Kidney glomerular epithelial cell (primary cell): Measurements from ENCODE around the gene LSM5.

Experiments used
- DNase-seq: peaks from one replicate; lab custom pipeline; 2025; lab: John Stamatoyannopoulos, UW

The LSM5 gene

DNA sequence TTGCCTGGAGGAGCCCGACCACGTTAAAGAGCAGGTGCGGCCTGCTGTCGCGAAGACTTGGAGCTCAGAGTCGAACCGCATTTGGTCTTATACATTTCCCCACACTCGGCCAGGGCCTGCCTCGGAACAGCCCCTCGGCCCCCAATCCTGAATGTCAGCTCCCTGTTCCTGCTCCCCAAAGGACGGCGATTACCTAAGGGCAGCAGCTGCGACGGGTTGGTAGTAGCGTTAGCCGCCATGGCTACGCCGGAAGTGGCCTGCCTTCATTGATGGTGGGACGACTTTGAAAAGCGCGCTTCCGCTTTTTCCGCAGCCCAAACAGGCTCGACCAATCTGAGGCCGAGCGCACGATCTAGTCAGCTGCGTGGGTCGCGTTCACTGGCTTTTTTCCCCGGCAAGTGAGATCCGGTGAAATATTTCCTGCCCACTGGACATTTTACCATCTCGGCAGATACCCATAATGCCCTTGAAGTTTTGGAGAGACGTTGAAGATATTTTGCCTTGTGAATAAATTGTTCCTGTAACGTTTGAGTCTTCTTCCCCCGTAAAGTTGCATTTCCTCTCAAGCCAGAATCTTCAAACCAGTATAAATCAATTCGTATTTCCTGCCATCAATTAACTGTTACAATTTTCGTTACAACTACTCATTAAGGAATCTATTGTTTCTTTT lies at the start of gene LSM5:
LSM5 (minus strand) TSS at position 254 of the 670 bp plus-strand sequence; CDS start at position 239, 15 bp downstream.
- peak; percentile 97 for DNase-seq

DNA sequence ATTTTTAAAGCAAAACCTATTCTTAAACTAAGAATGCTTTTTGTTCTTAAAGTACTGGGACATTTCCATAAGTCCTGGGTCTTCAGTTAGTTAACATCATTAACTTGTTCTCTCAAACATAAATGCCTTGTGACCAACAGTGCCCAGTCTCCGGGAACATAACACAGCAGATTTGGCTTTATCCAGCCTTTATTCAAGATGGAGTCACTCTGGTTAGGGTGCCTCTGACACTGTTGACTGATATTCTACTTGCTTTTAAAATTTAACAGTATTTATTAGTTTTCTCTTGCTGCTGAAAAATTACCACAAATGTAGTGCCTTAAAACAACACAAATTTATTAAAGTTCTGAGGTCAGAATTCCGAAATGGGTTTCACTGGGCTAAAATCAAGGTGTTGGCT lies 49.2 kb upstream of the LSM5 start:
- no peak for DNase-seq

DNA sequence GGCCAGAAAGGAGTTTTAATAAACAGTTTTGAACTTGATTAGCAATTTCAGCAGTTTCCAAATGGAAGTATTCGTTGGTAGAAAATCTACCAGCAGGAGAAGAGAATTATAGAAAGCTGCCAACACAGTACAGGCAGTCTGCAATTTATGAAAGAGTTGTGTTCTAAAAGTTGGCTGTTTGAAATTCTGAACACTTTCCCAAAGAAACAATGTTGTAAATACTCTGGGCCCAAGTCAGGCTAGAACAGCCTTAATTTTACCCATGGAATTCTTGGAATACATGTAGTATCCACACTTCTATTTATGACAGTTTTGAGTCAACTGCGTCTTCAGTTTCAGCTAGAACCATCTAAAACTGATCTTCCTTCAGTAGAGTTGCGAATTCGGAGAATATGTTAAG lies 47.6 kb upstream of the LSM5 start:
- no peak for DNase-seq

DNA sequence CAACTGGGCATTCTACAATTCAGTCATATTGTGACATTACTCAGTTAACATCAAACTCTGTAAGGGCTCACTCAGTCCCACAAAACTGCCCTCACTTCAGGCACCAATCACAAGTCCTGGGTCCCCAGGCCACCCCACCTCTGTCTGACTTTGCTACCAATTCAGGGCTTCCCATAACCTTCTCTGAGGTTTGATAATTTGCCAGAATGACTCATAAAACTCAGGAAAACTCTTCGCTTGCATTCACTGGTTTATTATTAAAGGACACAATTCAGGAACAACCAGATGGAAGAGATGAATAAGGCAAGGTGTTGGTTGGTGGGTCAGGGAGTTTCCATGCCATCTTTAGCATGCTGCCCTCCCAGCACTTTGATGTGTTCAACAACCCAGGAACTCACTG lies 46.4 kb upstream of the LSM5 start:
- DNase-seq, result peak; percentile 81

DNA sequence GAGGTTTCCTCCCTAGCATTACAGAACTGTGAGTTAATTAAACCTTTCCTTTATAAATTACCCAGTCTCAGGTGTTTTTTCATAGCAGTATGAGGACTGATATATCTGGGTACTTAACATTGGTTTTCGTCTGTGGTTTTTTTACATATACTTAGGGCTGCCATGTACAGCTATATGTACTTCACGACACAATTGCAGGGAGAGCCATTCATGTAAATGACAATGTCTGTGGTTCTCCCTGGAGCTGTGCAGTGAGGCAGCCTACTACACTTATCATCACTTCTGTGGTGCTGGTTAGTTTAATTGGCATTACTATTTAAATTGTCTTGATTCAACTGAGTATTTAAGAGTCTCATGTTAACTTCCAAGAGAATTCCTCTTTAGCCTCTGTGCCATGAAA lies 45.8 kb upstream of the LSM5 start:
- DNase-seq, result no peak

DNA sequence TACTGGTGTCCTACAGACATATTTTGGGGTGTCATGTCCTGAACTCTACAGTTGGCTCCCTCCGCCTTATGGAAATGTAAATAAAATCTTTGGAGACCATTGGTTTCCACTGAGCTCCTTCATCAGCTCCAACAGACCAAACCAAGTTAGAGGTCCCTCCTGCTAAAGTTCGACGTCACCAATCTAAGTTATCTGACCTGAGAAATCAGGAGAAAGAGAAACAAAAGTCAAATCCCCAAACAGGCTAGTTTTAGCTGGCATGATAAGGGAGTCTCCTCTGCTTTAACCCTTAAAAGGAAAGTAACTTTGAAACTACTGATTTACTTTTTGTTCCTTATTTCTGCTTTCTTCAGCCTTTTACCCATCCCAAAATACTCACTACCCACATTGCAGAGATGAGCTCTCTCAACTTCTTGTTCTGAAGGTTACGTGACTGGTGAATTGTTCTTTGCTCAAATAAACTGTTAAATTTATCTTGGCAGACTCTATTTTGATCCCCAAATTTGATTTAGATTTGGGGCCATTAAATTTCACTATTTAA lies 45.1 kb upstream of the LSM5 start:
- DNase-seq, result no peak

DNA sequence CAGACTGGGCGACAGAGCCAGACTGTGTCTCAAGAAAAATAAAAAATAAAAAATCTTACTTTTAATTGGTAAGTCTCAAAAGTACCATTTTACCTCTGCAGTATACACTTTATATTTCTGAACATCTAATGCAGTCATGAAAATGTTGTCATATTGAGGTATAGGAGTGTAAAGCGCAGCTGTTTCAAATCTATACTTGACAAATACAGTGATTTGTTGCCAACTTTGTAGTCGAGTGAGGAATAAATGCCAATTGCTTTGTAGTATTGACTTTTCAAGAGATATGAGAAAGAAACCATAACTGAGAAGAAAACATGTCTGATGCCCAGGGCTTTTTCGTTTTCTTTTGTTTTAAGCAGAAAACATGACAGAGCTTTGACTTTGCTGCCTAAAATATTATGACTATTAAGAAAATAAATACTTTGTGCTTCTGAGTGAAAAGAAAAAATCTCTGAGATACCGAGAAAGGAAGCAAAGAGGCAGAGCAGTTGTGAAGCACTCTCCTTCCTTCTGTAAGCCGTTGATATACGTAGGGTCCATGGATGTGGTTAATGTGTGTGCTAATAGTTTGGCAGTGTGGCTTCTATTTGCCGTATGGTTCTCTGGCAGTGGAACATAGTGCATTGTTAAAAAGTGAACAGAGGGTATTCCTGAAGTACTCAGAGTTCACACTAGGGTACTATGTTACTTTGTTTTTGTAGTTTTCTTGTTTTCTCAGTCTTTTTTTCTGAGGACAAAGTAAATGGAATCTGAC lies 43.3 kb upstream of the LSM5 start:
- DNase-seq, result no peak

DNA sequence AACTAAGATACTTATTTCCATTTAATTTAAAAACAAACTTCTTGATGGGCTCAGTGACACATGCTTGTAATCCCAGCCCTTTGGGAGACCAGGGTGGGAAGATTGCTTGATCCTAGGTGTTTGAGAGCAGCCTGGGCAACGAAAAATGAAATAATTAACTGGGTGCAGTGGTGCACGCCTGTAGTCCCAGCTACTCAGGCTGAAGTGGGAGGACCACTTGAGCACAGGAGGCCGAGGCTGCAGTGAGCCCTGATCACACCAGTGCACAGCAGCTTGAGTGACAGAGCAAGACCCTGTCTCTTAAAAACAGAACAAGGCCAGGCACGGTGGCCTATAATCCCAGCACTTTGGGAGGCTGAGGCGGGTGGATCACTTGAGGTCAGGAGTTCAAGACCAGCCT lies 42.5 kb upstream of the LSM5 start:
- peak; percentile 6 for DNase-seq

DNA sequence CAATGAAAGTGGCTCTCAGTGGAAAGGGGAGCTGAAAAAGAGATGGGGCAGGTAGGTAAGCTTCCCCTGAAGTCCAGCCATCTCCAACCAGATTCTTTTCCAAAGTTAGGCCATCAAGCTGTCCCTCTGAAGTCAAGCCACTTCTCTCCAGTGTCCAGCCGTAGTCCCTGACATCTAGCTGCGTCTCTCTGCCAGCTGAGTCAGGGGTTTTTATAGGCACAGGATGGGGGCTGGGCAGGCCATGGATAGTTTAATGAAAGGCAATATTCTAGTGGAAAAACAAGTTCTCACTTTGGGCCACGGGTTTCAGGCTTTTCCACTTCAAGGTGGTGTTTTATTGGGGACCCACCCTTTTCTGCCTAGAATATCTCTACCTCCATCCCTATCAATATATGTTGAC lies 41.9 kb upstream of the LSM5 start:
- no peak for DNase-seq

DNA sequence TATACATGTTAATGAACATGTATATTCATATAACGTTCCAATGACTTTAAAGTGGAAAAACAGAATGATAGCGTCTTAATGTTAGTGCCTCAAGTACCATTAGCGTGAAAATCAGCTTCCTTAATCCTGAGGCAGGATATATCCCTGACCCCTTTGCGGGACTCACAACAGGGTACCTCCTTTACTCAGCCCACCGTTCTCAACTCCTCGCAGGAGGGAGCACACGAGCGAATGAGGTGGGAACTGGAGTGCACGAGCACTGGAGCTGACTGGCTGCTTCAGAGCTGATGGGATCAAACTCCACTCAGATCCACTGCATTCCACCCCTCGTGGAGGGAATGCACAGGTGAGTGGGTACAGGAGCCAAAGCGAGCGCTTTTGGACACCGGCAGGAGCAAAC lies 41.2 kb upstream of the LSM5 start:
- no peak for DNase-seq

DNA sequence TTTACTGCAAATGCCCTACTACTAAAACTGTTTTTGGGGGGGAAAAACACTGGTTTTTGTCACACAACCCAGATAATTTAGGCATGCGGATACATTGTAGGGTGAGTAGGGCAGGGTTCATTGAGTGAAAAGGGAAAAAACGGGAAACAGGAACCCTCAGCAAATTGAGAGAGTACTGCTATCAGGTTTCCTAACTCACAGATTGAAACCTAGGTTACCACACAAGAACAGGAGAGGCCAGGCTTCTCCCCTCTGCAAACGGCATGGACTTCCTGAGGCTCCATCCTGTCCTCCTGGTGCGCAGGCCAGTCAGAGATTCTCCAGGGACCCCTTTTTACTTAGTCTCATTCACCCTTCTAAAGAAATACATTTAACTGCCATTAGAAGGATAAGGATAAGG lies 35.7 kb upstream of the LSM5 start:
- no peak for DNase-seq

DNA sequence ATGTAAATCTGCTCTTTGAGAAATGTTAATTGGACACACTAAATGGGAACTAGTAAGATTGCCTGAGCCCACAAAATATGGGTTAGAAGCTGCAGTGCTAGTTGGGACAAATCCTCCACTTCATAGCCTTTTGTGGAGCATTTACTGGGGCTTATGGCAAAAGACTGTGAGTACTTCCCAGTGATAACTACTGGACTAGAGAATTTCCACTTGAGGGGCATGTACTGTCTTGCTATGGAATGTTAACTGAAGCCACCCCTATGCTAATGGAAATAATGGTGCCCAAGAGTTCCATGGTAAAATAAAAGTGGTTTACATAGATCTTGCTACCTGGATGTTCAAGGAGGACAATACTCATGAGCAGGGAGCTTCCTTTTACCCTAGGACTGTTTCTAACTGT lies 34.5 kb upstream of the LSM5 start:
- DNase-seq, result no peak

DNA sequence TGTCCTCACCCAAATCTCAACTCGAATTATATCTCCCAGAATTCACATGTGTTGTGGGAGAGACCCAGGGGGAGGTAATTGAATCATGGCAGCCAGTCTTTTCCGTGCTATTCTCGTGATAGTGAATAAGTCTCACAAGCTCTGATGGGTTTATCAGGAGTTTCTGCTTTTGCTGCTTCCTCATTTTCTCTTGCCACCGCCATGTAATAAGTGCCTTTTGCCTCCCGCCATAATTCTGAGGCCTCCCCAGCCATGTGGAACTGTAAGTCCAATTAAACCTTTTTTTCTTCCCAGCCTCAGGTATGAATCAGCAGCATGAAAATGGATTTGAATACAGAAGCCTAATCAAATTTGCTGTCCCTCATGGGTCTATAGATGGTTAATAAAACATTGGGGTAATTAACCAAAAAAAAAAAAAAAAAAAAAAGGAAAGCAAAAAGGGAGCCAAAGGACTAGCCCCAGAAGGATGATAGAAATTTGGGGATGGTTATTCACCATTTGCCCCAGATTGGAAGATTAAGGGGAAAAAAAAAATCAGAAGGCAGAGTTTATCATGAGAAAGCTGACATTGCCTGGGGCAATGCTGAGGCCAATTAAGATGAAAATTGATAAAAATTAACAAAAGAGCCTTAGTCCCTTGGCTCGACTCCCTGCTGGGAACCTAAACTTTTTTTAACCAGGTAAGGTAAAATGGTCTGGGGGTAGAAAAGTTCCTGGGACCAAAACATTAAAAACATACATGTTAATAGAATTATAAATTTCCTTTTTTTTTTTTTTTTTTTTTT lies 32.8 kb upstream of the LSM5 start:
- no peak for DNase-seq

DNA sequence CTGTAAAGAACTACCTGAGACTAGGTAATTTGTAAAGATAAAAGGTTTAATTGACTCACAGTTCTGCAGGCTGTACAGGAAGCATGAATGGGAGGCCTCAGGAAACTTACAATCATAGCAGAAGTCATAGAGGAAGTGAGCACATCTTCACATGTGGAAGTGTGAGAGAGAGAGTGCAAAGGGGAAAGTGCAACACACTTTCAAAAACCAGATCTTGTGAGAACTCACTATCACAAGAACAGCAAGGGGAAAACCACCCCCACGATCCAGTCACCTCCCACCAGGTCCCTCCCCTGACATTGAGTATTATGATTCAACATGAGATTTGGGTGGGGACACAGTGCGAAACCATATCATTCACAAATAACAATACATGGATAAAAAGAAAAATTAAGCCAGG lies 29.6 kb upstream of the LSM5 start:
- DNase-seq, result no peak

DNA sequence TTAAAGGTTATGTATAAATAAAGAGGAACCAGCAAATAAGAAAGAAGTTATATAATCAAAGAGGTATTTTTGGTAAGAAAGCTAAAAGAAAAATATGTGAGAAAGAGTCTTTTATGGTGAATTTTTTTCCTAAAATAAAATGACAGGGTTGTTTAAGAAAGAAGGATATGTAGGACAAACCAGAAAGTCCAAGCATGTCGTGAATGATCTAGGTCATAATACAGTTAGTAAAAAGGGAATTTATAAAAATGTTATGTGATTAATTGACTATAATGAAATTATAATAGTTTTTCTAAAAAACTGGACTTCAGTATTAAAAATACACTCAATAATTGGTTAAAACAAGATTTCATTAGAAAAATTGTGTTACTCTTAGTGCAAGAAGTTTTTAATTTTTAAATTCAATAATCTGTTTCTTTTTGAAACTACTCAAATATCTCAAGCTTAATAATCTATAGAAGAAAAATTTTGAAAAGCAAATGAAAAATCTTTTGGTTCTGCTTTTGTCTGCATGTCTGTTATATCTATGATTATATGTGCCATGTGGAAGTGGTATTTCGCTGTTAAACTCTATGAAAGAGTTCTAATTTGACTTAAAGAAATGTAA lies 28.5 kb upstream of the LSM5 start:
- DNase-seq, result peak; percentile 5

DNA sequence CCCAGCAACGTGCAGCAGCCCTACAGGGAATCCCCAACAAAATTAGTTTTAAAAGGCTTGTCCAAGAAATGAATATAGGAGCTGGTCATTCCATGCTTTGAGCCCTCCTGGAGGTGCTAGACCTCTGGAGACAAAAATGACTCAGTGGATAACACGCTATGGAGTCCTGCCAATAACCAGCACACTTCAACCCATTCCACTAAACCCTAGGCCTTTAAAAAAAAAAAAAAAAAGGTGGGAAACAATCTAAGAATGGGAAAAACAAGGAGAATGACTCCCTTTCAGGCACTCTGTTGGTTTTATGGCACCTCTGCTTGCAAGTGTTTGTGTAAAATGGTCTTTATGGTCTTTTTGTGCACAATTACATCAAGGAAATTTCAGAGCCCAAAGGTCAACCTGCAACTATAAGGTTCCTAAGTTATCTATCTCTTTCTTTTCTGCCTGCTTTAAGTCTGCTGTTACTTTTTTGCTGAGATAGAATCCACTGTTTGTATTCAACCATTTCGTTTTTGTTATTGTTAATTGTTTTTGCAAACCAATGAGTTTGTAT lies 26.4 kb upstream of the LSM5 start:
- no peak for DNase-seq

DNA sequence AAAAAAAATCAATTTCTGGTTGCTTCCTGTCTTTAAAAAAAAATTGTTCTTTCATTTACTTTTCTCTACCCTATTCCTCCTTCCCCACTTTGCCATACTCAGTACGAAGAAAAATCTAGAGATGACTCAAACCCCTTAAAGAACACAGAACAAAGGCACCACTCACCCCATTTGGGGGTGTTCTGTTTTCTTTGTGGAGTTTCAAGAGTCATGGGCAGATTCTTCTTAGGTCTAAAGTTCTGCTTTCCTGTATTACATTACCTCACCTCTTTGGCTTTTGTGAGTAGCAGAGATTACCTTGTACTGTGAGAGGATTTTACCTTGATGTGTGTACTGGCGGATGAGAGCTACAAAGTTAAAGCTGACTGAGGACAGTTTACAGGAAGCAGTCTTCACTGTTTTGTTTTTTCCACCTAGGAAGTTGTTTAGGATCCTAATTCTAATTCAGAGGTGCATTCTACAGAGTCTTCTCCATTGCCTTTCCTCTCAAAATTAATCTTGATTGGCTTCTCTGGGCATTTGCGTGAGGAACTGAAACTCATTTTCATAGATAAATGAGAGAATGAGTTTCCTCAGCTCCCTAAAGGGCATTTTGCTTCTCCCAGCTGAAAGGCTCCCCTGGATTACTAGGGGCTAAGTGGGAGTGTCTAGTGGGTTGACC lies 25.8 kb upstream of the LSM5 start:
- DNase-seq, result peak; percentile 70

DNA sequence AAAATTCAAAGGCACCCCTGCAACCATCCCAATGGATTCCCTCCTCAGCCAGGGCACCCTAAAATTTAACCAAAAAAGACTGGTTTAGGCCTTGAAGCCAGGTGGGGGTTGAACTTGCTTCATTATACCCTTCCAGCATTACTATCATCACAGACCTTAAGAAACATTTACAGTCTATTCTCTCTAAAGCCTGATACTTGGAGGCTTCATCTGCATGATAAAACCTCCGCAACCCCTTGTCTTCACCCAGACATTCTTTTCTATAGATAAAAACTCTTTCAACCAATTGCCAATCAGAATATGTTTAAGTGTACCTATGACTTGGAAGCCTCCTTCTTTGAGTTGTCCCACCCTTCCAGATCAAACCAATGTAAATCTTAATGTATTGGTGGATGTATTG lies 23.0 kb upstream of the LSM5 start:
- no peak for DNase-seq

DNA sequence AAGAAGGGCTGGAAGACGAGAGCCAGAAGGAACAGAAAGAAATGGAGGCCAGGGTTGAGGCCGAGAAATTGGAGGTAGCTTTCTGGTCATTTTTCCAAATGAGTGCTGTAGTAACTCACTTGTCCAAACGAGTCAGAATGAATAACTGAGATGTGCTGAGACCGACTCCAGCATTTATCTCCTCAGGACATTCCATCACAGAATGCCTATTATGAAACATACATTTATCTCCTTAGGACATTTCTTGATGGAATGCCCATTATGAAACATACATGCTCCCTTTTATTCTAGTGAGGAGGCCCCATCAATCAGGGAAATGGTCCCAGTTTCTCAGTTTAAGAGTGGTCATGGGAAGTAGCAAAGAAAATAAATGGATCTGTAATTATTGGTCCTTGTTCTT lies 21.6 kb upstream of the LSM5 start:
- DNase-seq, result no peak

DNA sequence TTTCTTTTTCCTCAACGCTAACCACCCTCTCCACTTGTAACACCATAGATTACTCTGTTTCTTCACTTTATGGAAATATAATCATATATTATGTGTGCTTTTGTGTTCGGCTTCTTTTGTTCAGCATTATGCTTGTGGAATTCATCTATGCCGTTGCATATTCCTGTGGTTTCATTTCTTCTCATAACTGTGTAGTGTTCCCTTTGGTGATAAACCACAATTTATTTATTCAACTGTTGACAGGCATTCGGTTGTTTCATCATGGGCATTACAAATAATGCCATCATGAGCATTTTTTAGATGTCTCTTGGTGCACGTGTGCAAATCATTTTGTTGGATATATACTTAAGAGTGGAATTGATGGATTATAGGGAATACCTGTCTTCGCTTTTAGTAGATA lies 17.2 kb upstream of the LSM5 start:
- no peak for DNase-seq

DNA sequence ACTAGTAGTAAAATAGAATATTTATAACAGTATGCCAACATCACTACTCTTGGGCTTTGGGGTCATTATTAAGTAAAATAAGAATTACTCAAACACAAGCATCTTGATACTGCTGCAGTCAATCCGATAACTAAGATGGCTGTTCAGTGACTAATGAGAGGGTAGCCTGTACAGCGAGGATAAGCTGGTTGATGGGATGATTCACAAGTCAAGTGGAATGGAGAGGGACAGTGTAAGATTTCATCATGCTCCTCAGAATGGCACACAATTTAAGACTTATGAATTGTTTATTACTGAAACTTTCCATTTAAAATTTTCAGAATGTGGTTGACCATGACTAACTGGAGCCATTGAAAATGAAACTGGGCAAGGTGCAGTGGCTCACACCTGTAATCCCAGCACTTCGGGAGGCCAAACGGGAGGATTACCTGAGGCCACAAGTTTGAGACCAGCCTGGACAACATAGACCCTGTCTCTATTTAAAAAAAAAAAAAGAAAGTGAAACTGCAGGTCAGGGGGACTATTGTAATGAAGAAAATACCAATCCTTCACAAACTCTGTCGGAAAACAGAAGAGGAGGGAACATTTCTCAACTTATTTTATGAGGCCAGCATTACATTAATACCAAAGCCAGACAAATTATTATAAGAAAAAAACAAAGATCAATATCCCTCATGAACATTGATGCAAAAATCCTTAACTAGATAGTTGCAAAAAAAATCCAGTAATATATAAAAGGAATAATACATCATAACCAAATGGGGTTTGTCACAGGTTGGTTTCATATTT lies 16.3 kb upstream of the LSM5 start:
- peak; percentile 60 for DNase-seq
